ENCODE results near the gene PNPLA7. TPM values are rescaled to one million over a fixed set of nuclear protein-coding genes. Genes with fewer than 3 reads are reported as not detected.
"Not testable (repeated sequence)": the region's sequence is repeated elsewhere in the genome, so short reads cannot be mapped to it uniquely, and the experiment has no call there.

PNPLA7 gene
- total RNA-seq, 1 experiment from 2014 or later: 0.10 TPM

DNA sequence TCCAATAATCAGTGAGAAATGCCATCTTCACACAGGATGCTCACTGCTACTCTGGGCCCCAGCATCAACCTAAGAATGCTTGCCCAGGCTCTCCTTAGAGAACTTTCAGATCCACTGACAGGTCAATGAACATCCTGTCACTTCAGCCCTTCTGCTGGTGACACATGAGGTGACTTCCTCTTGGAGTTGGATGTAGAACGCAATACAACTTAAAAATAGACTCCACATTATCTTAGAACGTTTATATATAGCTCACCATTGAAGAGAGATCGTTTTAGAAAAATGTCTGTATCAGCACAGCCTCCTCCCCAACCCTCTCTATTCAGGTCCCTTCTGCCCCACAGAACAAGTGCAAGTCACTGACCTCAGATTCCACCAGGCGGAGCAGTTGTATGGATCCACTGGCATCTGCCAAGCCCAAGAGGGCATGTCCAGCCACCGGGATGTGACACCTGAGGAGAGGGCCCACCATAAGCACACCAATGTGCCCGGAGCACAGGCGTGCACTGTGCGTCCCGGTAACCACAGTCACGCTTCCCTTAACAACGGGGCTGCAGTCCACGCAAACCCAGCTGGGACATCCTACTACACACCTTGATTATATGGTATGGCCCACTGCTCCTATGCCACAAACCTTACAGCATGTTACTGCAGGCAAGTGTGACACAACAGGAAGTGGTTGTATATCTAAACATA, 25.7 kb upstream of the PNPLA7 start:
- DNase-seq (ENCODE audit: extremely low read depth, low read depth): no peak

DNA sequence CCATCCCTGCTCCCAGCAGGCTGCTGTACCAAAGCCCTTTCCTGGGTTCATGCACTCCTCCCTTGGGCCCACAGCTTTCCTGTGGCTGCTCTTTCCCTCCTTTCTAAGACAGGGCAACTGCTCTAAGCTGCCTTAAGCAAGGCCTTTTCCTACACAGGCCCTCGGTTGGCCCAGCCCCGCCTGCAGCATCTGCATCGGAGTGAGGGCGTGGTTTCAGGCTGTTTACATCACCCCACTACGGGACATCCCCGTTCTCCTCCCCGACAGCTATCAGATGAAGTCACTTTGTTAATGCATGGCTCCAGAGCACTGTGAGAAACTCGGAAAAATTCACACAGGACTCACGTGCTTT, 25.1 kb upstream of the PNPLA7 start:
- no peak for DNase-seq (ENCODE audit: extremely low read depth, low read depth)

- DNase-seq (ENCODE audit: extremely low read depth, low read depth): no peak
Measured at GRCh38 chr9:137574192-137574591, 24.0 kb upstream of the PNPLA7 start.

DNA sequence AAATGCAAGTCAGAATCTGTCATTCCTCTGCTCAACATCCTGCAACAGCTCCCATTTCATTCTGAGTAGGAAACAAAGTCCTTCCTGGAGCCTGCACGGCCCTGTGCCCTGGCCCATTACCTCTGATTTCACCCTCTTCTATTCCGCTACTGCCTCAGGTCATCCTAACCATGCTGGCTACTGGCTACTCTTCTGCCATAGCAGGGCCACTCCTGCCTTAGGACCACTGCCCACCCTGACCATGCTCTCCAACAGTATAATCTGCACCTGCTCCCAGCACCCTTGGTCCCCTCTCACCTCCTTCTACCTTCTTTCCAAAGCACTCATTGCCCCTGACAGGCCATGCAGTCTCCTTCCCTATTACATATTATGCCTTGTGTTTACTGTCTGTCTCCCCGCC, 20.4 kb upstream of the PNPLA7 start:
- no peak for DNase-seq (ENCODE audit: extremely low read depth, low read depth)

GRCh38 chr9:137569609-137570203, 19.5 kb upstream of the PNPLA7 start:
- DNase-seq (ENCODE audit: extremely low read depth, low read depth): no peak

DNA sequence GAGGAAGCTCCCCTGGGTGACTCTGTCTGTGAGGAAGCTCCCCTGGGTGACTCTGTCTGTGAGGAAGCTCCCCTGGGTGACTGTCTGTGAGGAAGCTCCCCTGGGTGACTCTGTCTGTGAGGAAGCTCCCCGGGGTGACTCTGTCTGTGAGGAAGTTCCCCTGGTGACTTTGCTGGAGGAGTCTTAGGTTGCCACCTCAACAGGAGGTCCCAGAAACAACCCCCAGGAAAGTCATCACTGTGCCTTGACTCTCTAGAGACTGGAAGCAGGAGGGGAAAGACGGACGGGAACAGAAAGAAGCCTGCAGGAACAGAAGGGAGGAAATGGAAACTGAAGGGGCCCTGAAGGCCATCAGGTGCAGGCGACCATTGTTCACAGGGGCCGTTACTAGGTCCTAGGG, 18.2 kb upstream of the PNPLA7 start:
- not testable (repeated sequence) for DNase-seq (ENCODE audit: extremely low read depth, low read depth)

DNA sequence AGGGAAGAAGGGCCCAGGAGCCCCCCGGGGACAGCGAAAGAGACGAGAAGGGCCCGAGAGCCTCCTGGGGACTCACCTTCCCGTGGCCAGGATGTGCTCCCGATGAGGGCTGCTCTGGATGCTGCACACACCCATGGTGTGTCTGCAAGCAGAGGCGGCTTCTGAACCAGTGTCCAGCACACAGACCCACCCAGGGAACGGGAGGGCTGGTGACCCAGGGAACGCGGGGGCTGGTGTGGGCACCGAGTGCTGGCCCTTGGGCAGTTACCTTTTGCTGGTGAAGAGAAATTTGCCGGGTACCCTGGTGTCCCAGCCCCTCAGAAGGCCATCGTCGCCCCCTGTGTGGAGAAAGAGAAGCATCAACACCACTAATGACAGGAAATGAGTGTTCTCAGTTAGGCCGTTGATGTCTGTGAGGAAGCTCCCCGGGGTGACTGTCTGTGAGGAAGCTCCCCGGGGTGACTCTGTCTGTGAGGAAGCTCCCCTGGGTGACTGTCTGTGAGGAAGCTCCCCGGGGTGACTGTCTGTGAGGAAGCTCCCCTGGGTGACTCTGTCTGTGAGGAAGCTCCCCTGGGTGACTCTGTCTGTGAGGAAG, 14.7 kb upstream of the PNPLA7 start:
- no peak for DNase-seq (ENCODE audit: extremely low read depth, low read depth)

- no peak for DNase-seq (ENCODE audit: extremely low read depth, low read depth)
Measured at GRCh38 chr9:137564134-137564533, 13.9 kb upstream of the PNPLA7 start.

DNA sequence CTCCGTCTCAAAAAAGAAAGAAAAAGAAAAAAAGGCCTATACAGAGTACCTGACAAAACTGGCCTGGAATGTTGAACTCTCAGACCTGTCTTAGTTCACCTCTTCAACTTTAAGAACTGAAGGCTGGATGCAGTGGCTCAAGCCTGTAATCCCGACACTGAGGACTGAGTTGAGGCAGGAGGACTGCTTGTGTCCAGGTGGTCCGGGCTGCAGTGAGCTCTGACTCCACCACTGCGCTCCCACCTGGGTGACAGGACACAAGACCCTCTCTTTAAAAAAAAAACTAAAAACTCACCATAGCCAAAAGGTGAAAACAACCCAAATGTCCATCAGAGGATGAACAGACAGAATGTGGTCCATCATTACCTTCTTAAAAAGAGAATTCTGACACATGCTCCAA, 7.9 kb upstream of the PNPLA7 start:
- no peak for DNase-seq (ENCODE audit: extremely low read depth, low read depth)

GRCh38 chr9:137556069-137556838, 6.1 kb upstream of the PNPLA7 start:
- DNase-seq (ENCODE audit: extremely low read depth, low read depth): no peak

- DNase-seq (ENCODE audit: extremely low read depth, low read depth): no peak
Measured at GRCh38 chr9:137555179-137555578, 5.0 kb upstream of the PNPLA7 start.

DNA sequence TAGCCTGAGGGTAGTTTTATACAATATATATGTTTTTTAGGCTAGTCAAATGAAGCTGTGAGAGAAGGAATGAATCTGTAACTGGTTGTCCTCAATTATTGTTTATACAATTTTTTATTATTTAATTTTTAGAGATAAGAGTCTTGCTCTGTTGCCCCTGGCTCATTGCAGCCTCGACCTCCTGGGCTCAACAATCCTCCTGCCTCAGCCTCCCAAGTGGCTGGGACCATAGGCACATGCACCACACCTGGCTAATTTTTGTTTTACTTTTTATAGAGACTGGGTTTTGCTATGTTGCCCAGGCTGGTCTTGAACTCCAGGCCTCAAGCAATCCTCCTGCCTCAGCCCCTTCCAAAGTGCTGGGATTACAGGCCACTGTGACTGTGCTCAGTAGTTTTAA, 4.1 kb upstream of the PNPLA7 start:
- no peak for DNase-seq (ENCODE audit: extremely low read depth, low read depth)

DNA sequence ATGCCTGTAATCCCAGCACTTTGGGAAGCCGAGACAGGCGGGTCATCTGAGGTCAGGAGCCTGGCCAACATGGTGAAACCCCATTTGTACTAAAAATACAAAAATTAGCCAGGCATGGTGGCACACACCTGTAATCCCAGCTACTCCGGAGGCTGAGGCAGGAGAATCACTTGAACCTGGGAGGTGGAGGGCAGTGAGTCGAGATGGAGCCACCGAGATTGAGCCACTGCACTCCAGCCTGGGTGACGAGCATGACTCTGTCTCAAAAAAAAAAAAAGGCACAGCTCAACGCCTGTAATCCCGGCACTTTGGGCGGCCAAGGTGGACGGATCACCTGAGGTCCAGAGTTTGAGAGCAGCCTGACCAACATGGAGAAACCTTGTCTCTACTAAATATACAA, 3.5 kb upstream of the PNPLA7 start:
- not testable (repeated sequence) for DNase-seq (ENCODE audit: extremely low read depth, low read depth)

- DNase-seq (ENCODE audit: extremely low read depth, low read depth): no peak
Measured at GRCh38 chr9:137552022-137552768, 2.0 kb upstream of the PNPLA7 start.

DNA sequence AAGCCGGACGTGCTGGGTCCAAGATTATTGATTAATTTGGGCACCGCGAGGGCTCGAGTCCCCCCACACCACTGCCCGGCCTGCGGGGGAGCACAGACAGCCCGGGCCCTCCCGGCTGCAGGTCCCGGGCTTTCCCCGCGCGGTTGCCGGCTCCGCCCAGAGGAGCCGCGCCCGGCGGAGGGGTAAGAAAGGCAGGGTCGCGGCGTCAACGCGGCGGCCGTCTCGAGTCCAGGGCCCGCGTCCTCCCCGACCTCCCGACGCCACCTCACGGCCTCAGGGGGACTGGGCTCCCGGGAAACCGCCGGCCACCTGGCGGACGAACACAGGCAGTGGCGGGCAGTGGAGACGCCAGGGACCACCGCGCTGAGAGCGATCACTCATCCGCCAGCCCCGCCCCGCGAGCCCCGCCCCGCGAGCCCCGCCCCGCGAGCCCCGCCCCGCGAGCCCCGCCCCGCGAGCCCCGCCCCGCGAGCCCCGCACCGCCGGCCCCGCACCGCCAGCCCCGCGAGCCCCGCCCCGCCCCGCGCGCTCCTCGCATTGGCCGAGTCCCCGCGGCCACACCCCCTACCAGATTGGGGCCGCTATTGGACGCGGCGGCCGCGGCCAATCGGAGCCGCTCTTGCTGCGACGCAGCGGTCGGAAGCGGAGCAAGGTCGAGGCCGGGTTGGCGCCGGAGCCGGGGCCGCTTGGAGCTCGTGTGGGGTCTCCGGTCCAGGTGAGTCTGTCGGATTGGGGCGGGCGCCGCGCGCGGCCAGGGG, 1.2 kb upstream of the PNPLA7 start, which contains the start of gene MRPL41:
TSS of gene MRPL41 (plus strand) at position 616 of the 758 bp plus-strand sequence. CDS start 203 bp downstream, outside the sequence.
- DNase-seq (ENCODE audit: extremely low read depth, low read depth): peak; percentile 88

DNA sequence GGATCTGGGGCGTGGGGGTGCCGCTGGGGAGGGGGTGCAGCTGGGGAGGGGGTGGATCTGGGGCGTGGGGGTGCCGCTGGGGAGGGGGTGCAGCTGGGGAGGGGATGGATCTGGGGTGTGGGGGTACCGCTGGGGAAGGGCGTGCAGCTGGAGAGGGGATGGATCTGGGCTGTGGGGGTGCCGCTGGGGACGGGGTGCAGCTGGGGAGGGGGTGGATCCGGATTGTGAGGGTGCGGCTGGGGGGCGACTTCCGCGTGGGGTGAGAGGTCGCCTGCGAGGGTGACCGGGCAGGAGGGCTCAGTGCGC, 709 bp upstream of the PNPLA7 start:
- not testable (repeated sequence) for DNase-seq (ENCODE audit: extremely low read depth, low read depth)

GRCh38 chr9:137547687-137548543, 2.3 kb downstream of the PNPLA7 start:
- no peak for DNase-seq (ENCODE audit: extremely low read depth, low read depth)

- DNase-seq (ENCODE audit: extremely low read depth, low read depth): no peak
Measured at GRCh38 chr9:137545123-137545522, 5.1 kb downstream of the PNPLA7 start.

- no peak for DNase-seq (ENCODE audit: extremely low read depth, low read depth)
Measured at GRCh38 chr9:137544176-137544760, 5.9 kb downstream of the PNPLA7 start.
